CD14-positive monocyte (primary cell): ENCODE measurements around the gene SCMH1. TPM values are rescaled to one million over a fixed set of nuclear protein-coding genes. Genes with fewer than 3 reads are reported as not detected.

Experiments used
- DNase-seq, 3 donors: peaks; one replicate each; pipeline ENCODE4 v3.0.0-alpha.2; 2011 to 2022
- H2AFZ ChIP-seq: 2 replicates; pipeline ENCODE4 v1.6.0; 2012; ENCODE audit warnings: mild to moderate bottlenecking, low read depth, low read length, inconsistent platforms; ENCODE audit not compliant: insufficient read depth, poor library complexity, severe bottlenecking
- H3K27ac ChIP-seq, 2 donors: 1 replicate in 1 of 2; 2 replicates in 1 of 2; pipeline ENCODE4 v1.5.1; 2012 to 2013; ENCODE audit warnings: low read length in 2 of 2, control low read depth in 1 of 2, inconsistent platforms in 1 of 2, low read depth in 1 of 2, mild to moderate bottlenecking in 1 of 2
- H3K27me3 ChIP-seq, 2 donors: one replicate each; pipeline versions ENCODE4 v1.6.0 to v1.6.1; 2011 to 2013; ENCODE audit warnings: low read length in 2 of 2; ENCODE audit not compliant: control insufficient read depth in 2 of 2, insufficient read depth in 2 of 2
- H3K36me3 ChIP-seq, 2 donors: replicated peaks in 1 of 2; 1 replicate in 1 of 2; 2 replicates in 1 of 2; pipeline versions ENCODE4 v1.5.1 to v1.6.1; 2012 to 2013; ENCODE audit warnings: low read length in 2 of 2, control low read depth in 1 of 2, inconsistent platforms in 1 of 2, mild to moderate bottlenecking in 1 of 2; ENCODE audit not compliant: insufficient read depth in 2 of 2, control insufficient read depth in 1 of 2
- H3K4me1 ChIP-seq, 2 donors: 1 replicate in 1 of 2; 2 replicates in 1 of 2; pipeline versions ENCODE4 v1.5.1 to v1.6.1; 2012 to 2013; ENCODE audit warnings: low read length in 2 of 2, control low read depth in 1 of 2, inconsistent platforms in 1 of 2, mild to moderate bottlenecking in 1 of 2, moderate library complexity in 1 of 2; ENCODE audit not compliant: insufficient read depth in 2 of 2, control insufficient read depth in 1 of 2
- H3K4me2 ChIP-seq: replicated peaks from 2 replicates; pipeline ENCODE3; 2012; ENCODE audit warnings: low read length, moderate library complexity, mild to moderate bottlenecking; ENCODE audit not compliant: poor library complexity, severe bottlenecking; ENCODE audit errors: extremely low read depth
- H3K4me3 ChIP-seq, 3 experiments: fragments of 200-600 bp in 1 of 3; sonication (generic) in 1 of 3; replicated peaks in 1 of 3; 1 replicate in 2 of 3; 2 replicates in 1 of 3; pipeline ENCODE4 v1.5.1; 2011 to 2013; ENCODE audit warnings: low read length in 3 of 3, mild to moderate bottlenecking in 3 of 3, control low read depth in 2 of 3, low read depth in 2 of 3, inconsistent platforms in 1 of 3, moderate library complexity in 1 of 3
- H3K79me2 ChIP-seq: 2 replicates; pipeline ENCODE4 v1.6.0; 2012; ENCODE audit warnings: mild to moderate bottlenecking, control low read depth, inconsistent platforms, low read length, moderate library complexity; ENCODE audit not compliant: insufficient read depth
- H3K9ac ChIP-seq: 2 replicates; pipeline ENCODE4 v1.6.0; 2017; ENCODE audit warnings: low read length, mild to moderate bottlenecking; ENCODE audit not compliant: insufficient read depth, poor library complexity, severe bottlenecking
- H3K9me3 ChIP-seq, 2 donors: replicated peaks in 1 of 2; 1 replicate in 1 of 2; 2 replicates in 1 of 2; pipeline versions ENCODE4 v1.5.1 to v1.6.1; 2012 to 2013; ENCODE audit warnings: low read length in 2 of 2, control low read depth in 1 of 2; ENCODE audit not compliant: control insufficient read depth in 1 of 2, insufficient read depth in 1 of 2
- H4K20me1 ChIP-seq: 2 replicates; pipeline ENCODE4 v1.6.0; 2012; ENCODE audit warnings: mild to moderate bottlenecking, low read length, control low read depth, moderate library complexity; ENCODE audit not compliant: insufficient read depth
- H3K27ac Mint-ChIP-seq, 7 donors: one replicate each; pipeline ENCODE4 v1.8.0; 2020; ENCODE audit warnings: mild to moderate bottlenecking in 7 of 7, mixed read lengths in 7 of 7, moderate library complexity in 6 of 7, inconsistent platforms in 2 of 7
- H3K27me3 Mint-ChIP-seq, 3 donors: one replicate each; pipeline ENCODE4 v1.8.0; 2021 to 2022; ENCODE audit warnings: low read depth in 3 of 3, mild to moderate bottlenecking in 3 of 3, mixed read lengths in 3 of 3, moderate library complexity in 3 of 3, inconsistent platforms in 1 of 3
- H3K36me3 Mint-ChIP-seq, 2 donors: one replicate each; pipeline ENCODE4 v1.8.0; 2020; ENCODE audit warnings: mixed read lengths in 2 of 2, inconsistent platforms in 1 of 2, mild to moderate bottlenecking in 1 of 2
- H3K4me1 Mint-ChIP-seq: one replicate; pipeline ENCODE4 v1.8.0; 2020; ENCODE audit warnings: mild to moderate bottlenecking, mixed read lengths
- H3K4me3 Mint-ChIP-seq, 2 donors: one replicate each; pipeline ENCODE4 v1.8.0; 2020; ENCODE audit warnings: mild to moderate bottlenecking in 2 of 2, mixed read lengths in 2 of 2, moderate library complexity in 1 of 2
- H3K9me3 Mint-ChIP-seq, 7 donors: one replicate each; pipeline ENCODE4 v1.8.0; 2020 to 2022; ENCODE audit warnings: mixed read lengths in 7 of 7, mild to moderate bottlenecking in 6 of 7, moderate library complexity in 6 of 7, inconsistent platforms in 2 of 7
- CTCF ChIP-seq: fragments of 200-600 bp; IDR thresholded peaks from one replicate; pipeline ENCODE4 v1.8.0; 2022; ENCODE audit warnings: antibody characterized with exemption, mild to moderate bottlenecking
- WGBS: methylation state at CpG from one replicate; pipeline ENCODE4 v1.1.5; 2013; ENCODE audit warnings: missing lambda C conversion rate; ENCODE audit not compliant: insufficient coverage; 5-methylcytosine and 5-hydroxymethylcytosine counted together
- intact Hi-C, 2 donors: fragments of 100-400 bp; cut with micrococcal nuclease; formaldehyde crosslinking; loops; one replicate each; pipeline versions ENCODE4 v1.15.0 to v1.15.1; 2023
- polyA plus RNA-seq, 3 donors: library from polyadenylated mRNA; depleted of rRNA in 1 of 3; unstranded in 2 of 3; stranded (reverse) in 1 of 3; fragments of 300-500 nt in 2 of 3; fragments of >200 nt in 1 of 3; fragmentation: Illumina TruSeq in 2 of 3; gene quantifications; 1 replicate in 2 of 3; 2 replicates in 1 of 3; pipeline ENCODE4 v1.2.3, GENCODE V29; 2012 to 2021

Gene SCMH1
- polyA plus RNA-seq, 3 donors, result 0.66 to 12.7 (median 0.74) TPM

GRCh38 chr1:41199375-41199774 is 42.7 kb downstream of the SCMH1 start:
- H3K4me3 ChIP-seq, result no peak overlapping the region
- H3K27me3 ChIP-seq, result no peaks in the 10 kb centered on the region
- TF ChIP-seq CTCF, result no peak
- no peaks in the 10 kb centered on the region for H4K20me1 ChIP-seq
- peaks cover 6 to 8% of the 10 kb centered on the region in 2 donors for H3K9me3 ChIP-seq
- no peak overlapping the region for H3K27ac ChIP-seq
- H3K4me2 ChIP-seq, result no peak overlapping the region
- H3K4me1 Mint-ChIP-seq, result peaks cover 3% of the 10 kb centered on the region
- H3K9ac ChIP-seq, result no peak overlapping the region
- H3K36me3 Mint-ChIP-seq, result peaks cover 2 to 12% of the 10 kb centered on the region in 2 donors
- no peak overlapping the region for H3K4me3 Mint-ChIP-seq
- peaks cover 12% of the 10 kb centered on the region for H3K79me2 ChIP-seq
- intact Hi-C loops, result no loop called here
- no peak overlapping the region for H3K27ac Mint-ChIP-seq
- H3K4me1 ChIP-seq, result no peaks in the 10 kb centered on the region
- H3K27me3 Mint-ChIP-seq, result no peaks in the 10 kb centered on the region
- peaks cover 2 to 11% (median 7%) of the 10 kb centered on the region in 7 donors for H3K9me3 Mint-ChIP-seq
- no peak for DNase-seq
- H2AFZ ChIP-seq, result no peak overlapping the region
- no peaks in the 10 kb centered on the region for H3K36me3 ChIP-seq

GRCh38 chr1:41192456-41193178 is 49.5 kb downstream of the SCMH1 start:
- H3K27me3 ChIP-seq, result no peaks in the 10 kb centered on the region
- no CpG with 5 or more reads among the region's 1 CpG for WGBS
- H3K4me1 ChIP-seq, result no peaks in the 10 kb centered on the region
- Mint-ChIP-seq H3K9me3 (peaks cover 0 to 6% (median 0%) of the 10 kb centered on the region in 7 donors), H3K27me3 (no peaks in the 10 kb centered on the region), H3K36me3 (peaks cover 0 to 5% of the 10 kb centered on the region in 2 donors), H3K27ac (no peak overlapping the region), H3K4me1 (peaks cover 3% of the 10 kb centered on the region), H3K4me3 (no peak overlapping the region)
- H3K27ac ChIP-seq, result no peak overlapping the region
- H3K79me2 ChIP-seq, result peaks cover 13% of the 10 kb centered on the region
- no peak overlapping the region for H2AFZ ChIP-seq
- TF ChIP-seq CTCF, result no peak
- H4K20me1 ChIP-seq, result no peaks in the 10 kb centered on the region
- DNase-seq, result no peak
- no peak overlapping the region for H3K9ac ChIP-seq
- H3K36me3 ChIP-seq, result no peaks in the 10 kb centered on the region
- intact Hi-C loops, result no loop called here
- no peaks in the 10 kb centered on the region for H3K9me3 ChIP-seq
- H3K4me2 ChIP-seq, result no peak overlapping the region
- H3K4me3 ChIP-seq, result no peak overlapping the region
